Choroid plexus epithelial cell (primary cell): Measurements from ENCODE around the gene PECR.

Experiments
- DNase-seq: peaks from one replicate; pipeline ENCODE4 v3.0.0-alpha.2; 2010; ENCODE audit warnings: low read depth
- H3K4me3 ChIP-seq: 2 replicates; pipeline ENCODE4 v1.5.1; 2011; ENCODE audit warnings: low read depth, mild to moderate bottlenecking, control low read depth, low read length, moderate library complexity
- CTCF ChIP-seq: conservative IDR thresholded peaks from 2 replicates; pipeline ENCODE4 v1.5.1; 2011; ENCODE audit warnings: low read depth, mild to moderate bottlenecking, control low read depth, inconsistent platforms, low read length, moderate library complexity

The PECR gene

GRCh38 chr2:216092646-216093045 is 11.0 kb upstream of the PECR start:
- no peak for DNase-seq
- no peak overlapping the region for H3K4me3 ChIP-seq
- no peak for TF ChIP-seq CTCF

GRCh38 chr2:216090369-216090786 is 8.8 kb upstream of the PECR start:
- no peak overlapping the region for H3K4me3 ChIP-seq
- no peak for TF ChIP-seq CTCF
- DNase-seq = no peak

- H3K4me3 ChIP-seq = no peak overlapping the region
- DNase-seq = no peak
Measured at GRCh38 chr2:216086207-216086893, 4.7 kb upstream of the PECR start.

GRCh38 chr2:216084547-216084946 is 2.9 kb upstream of the PECR start:
- no peak for DNase-seq
- no peak overlapping the region for H3K4me3 ChIP-seq
- no peak for TF ChIP-seq CTCF

More at GRCh38 chr2:216086207-216086893, 4.7 kb upstream of the PECR start:
- no peak for TF ChIP-seq CTCF

- no peak overlapping the region for H3K4me3 ChIP-seq
- TF ChIP-seq CTCF = no peak
- DNase-seq = peak; percentile 23
Measured at GRCh38 chr2:216083464-216084281, 2.1 kb upstream of the PECR start.

- no peak for TF ChIP-seq CTCF
- DNase-seq = no peak
- H3K4me3 ChIP-seq = no peak overlapping the region
Measured at GRCh38 chr2:216082805-216083204, 1.2 kb upstream of the PECR start.
